HG03045 (cell line): Measurements from ENCODE around the gene ADGRL1.
"Not testable (repeated sequence)": the region's sequence is repeated elsewhere in the genome, so short reads cannot be mapped to it uniquely, and the experiment has no call there.

Experiments
- ATAC-seq: cut with Tn5 transposase; IDR thresholded peaks from one replicate; pipeline ENCODE4 v1.9.1; 2021; ENCODE audit warnings: mild to moderate bottlenecking, moderate library complexity; ENCODE audit not compliant: unreplicated experiment

The ADGRL1 gene

GRCh38 chr19:14164082-14164481 is 41.9 kb downstream of the ADGRL1 start:
- no peak for ATAC-seq

GRCh38 chr19:14162871-14163297 is 43.1 kb downstream of the ADGRL1 start:
- ATAC-seq: no peak

DNA sequence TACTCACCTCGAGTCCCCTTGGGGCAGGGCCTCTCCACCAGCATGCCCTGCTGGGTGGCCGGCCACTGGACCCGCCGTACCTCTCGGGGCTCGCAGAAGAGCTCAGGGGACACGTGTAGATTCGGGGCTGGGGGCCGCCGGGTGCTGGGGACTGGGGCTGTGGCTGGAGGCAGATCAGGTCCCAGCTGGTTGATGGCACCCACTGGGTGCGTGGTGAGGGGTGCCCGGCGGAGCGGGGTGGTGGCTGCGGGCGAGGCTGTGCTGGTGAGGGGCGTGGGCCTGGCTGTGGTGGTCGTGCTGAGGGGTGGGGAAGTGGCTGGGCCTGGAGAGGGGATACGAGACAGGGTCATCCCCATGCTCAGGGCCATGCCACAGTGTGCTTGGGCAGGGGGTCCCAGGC is 44.7 kb downstream of the ADGRL1 start:
- ATAC-seq: no peak

DNA sequence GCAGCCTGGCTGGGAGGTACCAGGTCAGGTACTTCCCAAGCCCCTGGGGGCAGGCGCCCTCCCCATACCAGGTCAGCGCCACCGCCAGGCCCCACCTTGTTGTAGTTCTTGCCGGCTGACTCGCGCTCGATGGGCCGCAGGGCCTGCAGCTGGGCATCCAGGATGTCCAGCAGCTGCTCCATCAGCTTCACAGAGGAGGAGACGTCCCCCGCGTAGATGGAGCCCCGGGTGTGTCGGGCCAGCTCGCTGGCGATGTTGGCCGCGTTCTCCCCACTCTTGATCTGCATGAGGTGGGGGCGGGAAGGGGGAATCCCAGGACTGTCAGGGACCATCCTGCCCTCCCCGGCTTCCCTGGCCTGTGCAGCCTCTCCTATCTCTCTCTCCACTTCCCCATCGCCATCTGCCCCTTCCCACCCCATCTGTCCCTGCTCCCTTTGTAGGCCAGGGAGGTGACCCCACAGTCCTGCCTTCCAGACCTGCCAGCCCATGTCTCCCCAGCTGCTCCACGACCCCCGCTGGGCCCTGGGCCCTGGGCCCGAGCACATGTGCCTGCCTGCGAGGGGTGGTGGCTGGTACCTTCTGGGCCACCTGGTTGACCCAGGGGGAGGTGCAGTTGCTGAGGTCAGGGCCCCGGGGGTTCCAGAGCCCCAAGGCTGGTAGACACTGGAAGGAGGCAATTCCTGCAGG is 45.8 kb downstream of the ADGRL1 start:
- ATAC-seq: no peak

DNA sequence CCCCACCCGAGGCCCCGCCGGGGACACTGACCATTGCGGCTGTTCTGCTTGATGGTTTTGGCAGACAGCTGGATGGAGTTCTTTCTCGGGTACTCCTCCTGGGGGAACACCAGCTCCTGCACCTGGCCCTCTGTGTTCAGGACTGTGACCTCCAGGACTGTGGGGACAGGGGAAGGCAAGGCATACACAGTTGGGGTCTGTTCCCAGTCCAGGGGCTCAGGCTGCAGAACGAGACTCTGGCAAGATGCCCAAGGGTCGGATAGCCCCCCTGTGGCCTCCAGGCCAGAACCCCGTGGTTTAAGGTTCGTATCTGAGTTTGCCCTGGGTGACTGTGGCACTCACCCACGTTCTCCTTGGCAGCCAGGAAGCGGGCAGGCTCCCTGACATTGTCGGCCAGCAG is 46.9 kb downstream of the ADGRL1 start:
- no peak for ATAC-seq

DNA sequence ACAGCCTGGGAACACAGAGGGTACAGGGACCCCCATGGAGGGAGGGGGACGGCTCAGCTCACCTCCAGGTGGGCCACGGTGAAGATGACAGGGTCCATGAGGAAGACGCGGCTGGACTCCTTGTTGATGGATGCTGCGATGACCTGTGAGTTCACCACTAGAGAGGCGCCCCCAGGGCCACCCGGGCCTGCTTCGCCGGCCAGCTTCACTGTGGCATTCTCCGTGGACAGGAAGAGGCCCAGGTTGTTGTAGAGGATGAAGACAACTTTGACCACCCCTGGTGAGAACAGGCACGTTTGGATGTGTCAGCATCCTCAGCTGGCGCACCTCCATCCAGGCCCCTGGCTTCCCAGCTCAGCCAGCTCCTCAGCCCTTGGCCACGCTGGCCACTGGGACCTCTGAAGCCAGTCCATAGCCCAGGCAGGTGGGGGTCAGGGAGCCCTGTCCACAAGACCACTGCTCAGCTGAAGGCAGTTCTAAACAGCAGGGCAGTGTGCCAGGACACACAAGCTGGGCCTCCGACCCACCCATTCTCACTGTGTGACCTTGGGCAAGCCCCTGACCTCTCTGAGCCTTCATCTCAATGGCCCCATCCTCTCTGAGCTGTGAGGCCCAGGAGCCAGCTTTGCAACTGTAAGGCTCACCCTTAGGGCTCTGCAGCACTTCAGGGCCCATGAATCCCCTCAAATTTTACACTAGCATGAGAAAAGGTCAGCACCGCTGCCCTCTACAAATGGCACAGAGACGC is 47.5 kb downstream of the ADGRL1 start:
- ATAC-seq: no peak

DNA sequence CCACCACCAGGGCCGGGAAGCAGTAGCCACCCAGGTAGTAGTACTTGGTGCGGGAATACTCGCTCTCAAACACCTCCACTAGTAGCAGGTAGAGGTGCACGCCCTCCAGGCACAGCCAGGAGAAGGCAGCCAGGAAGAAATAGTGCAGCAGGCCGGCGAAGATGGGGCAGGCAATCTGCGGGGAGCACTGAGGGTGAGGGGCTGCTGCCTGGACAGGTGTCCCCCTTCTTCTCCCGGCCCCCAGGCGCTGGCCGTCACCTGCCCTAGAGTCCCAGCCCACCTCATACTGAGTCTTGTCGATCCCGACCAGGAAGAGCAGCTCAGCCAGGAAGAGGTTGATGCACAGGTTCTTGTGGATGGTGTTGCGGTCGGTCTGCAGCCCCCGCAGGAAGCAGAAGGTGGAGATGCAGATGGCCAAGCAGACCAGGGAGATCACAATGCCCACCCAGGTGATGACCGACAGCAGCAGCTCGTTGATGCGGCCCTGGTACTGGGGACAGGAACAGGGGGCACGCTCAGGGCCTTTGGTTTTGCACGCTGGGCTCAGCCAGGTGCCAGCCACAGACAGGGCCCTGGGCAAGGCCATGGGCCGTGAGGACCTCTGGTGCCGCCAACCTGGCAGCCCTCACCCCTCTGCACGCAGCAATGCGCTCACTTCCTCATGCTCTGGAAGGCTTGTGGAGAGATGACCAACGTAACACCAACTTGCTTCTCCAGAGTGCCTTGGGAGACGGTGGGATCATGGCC is 48.8 kb downstream of the ADGRL1 start:
- no peak for ATAC-seq

- no peak for ATAC-seq
Observed at GRCh38 chr19:14156122-14156521, 49.8 kb downstream of the ADGRL1 start.

DNA sequence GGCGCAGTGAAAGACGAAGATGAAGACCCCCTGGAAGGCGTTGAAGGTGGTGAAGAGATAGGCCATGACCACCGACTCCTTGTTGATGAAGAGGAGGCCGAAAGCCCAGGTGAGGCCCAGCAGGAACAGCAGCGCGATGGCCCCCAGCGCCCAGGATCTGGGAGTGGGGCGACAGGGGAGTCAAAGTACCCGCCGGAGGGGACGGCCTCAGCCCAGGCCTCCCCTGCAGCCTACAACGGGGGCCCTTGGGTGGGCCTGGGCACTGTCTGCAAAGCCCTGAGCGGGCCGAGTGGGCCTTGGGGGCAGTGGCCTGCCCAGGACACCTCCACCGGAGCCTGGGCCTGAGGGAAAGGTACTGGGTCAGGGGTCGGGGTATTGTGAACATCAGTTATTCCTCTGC is 50.6 kb downstream of the ADGRL1 start:
- ATAC-seq: no peak

DNA sequence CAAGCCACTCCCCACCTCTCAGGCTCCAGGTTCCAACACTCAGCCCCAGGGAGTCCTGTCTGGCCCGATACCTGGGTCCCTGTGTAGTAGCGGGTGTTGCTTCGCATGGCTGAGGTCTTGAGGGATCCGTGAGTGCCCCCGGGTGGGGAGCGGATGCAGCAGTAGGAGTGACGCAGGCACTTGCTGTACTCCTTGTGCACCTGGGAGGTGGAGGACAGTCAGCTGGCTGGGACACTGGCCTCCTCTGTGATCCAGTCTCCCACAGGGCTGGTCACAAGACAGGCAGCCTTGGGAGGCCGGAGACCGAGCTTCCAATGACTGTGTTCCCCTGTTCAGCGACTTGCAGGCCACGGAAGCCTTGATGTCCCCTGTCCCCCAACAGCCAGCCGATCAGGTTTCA is 53.3 kb downstream of the ADGRL1 start:
- no peak for ATAC-seq

DNA sequence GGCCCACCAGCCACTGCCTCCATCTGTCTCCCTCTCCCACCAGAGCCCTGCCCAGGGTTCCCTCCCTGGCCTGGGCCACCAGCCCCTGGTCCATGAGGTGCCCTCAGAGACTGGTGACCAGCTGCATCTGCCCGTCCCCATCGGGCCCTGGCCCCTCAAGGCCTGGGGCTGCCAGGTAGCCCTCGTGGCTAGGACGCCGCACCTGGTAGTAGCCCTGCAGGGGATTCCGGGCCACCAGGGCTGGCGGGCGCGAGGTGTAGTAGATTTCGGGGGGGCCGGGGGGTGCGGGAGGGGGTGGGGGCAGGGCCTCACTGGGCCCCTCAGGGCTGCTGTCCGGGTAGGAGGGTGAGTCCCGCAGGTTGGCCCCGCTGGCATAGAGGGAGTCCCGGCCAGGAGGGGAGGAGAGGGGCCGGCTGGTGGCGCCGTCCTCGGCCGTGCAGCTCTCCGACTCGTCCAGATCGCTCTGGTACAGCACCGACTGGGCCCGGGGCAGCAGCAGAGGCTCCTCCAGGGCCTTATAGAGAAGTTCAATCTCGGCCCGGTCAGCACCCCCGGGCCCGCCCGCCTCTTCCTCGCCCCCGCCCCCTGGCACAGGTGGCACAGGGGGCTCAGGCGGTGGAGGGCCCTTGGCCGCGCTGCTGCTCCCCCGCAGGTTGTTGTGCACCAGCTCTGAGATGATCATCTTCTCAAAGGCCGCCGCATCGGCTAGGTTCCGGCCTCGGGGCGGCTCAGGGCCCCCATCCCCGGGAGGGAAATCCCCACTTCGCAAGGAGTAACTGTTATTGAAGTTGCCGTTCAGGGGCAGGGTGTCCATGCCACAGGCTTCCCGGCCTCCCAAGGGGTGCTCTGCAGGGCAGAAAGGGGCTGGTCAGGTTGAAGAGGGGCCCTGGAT is 55.0 kb downstream of the ADGRL1 start:
- ATAC-seq: no peak

GRCh38 chr19:14150041-14150769 is 55.8 kb downstream of the ADGRL1 start:
- ATAC-seq: no peak

- no peak for ATAC-seq
Observed at GRCh38 chr19:14149509-14149994, 56.4 kb downstream of the ADGRL1 start.

DNA sequence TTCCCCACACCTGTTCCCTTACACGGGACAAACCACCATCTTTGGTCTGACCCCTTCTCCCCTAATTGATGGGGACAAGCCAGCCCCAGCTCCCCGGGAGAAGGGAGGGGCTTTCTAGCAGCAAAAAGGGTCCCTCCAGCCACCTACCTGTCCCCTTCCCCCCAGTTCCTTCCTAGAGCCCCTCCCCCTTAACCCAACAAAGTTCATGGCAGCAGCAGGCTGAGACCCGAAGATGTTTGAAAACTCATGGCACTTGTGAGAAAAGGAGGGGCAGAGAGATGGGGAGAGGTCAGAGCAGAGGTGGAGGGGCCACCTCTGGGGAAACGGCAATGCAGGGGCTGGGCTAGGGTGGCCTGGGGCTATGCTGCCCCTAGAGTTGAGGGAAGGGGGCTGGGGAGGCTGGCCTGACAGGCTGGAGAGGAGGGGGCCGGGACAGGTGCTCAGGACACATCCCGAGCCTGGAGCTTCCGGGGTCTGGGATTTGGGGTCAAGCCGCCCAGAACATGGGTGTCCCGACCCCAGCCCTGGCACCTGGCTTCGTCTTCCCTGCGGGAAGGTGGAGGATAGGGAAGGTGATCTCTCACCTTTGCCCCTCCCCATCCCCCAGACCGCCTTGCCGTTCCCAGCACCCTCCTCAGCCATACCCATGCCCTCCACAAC is 57.1 kb downstream of the ADGRL1 start:
- no peak for ATAC-seq

- no peak for ATAC-seq
Observed at GRCh38 chr19:14147797-14148605, 58.0 kb downstream of the ADGRL1 start.

DNA sequence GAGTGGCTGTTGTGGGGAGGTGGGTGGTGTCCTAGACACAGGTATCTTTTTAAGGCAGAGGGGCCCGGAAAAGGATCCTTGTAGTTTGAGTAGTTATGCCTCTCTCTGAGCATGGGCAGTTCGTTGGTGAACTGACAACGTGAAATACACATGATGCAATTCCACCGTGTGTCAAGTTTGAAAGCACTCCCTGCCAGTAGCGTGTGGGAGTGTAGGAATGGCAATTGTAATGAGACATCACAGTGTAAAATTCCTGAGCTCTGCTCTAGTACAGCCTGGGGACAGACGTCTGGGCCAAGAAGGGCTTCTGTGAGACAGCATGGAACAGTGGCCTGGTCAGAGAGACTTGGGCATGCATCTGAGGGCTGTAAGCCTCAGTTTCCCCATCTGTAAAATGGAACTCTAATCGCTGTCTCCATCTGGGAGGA is 59.2 kb downstream of the ADGRL1 start:
- ATAC-seq: no peak

DNA sequence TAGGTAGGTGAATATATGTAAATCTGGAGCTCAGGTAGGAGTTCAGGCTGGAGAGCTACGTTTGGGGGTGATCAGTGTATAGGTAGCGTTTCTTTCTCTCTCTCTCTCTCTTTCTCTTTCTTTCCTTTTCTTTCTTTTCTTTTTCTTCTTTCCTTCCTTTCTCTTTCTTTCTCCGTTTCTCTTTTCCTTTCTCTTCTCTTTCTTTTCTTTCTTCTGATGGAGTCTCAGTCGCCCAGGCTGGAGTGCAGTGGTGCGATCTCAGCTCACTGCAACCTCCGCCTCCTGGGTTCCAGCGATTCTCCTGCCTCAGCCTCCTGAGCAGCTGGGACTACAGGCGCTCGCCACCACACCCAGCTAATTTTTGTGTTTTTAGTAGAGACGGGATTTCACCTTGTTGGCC is 59.8 kb downstream of the ADGRL1 start:
- ATAC-seq: not testable (repeated sequence)

GRCh38 chr19:14145381-14145780 is 60.6 kb downstream of the ADGRL1 start:
- no peak for ATAC-seq
